Activated CD4-positive, alpha-beta memory T cell treated with anti-CD3 and anti-CD28 coated beads for 36 hours (primary cell): ENCODE data around the gene ACVR1C. TPM values are rescaled to one million over a fixed set of nuclear protein-coding genes. Genes with fewer than 3 reads are reported as not detected.

Experiments used
- CTCF ChIA-PET: fragments of 350-600 bp; sonication (Branson Sonifier 250); formaldehyde crosslinking; loops from one replicate; lab custom pipeline; 2021; ENCODE audit warnings: antibody characterized with exemption, inconsistent platforms; lab: Charles Lee
- POLR2A ChIA-PET: fragments of 350-600 bp; sonication (Branson Sonifier 250); formaldehyde crosslinking; loops from one replicate; lab custom pipeline; 2021; ENCODE audit warnings: antibody characterized with exemption; lab: Charles Lee
- DNase-seq: peaks from one replicate; pipeline ENCODE4 v3.0.0-alpha.2; 2020
- H3K27ac Mint-ChIP-seq: one replicate; pipeline ENCODE4 v1.8.0; 2021; ENCODE audit warnings: mixed read lengths
- H3K27me3 Mint-ChIP-seq: one replicate; pipeline ENCODE4 v1.8.0; 2021; ENCODE audit warnings: mixed read lengths
- H3K36me3 Mint-ChIP-seq: one replicate; pipeline ENCODE4 v1.8.0; 2021; ENCODE audit warnings: mixed read lengths
- H3K4me1 Mint-ChIP-seq: one replicate; pipeline ENCODE4 v1.8.0; 2021; ENCODE audit warnings: low read depth, mixed read lengths
- H3K4me3 Mint-ChIP-seq: one replicate; pipeline ENCODE4 v1.8.0; 2021; ENCODE audit warnings: mild to moderate bottlenecking, mixed read lengths
- H3K9me3 Mint-ChIP-seq: one replicate; pipeline ENCODE4 v1.8.0; 2021; ENCODE audit warnings: mixed read lengths
- intact Hi-C: fragments of 100-400 bp; cut with micrococcal nuclease; formaldehyde crosslinking; loops from one replicate; pipeline ENCODE4 v1.15.1; 2023
- total RNA-seq, 2 experiments: library from RNA; stranded (reverse); gene quantifications; one replicate each; pipeline ENCODE4 v1.2.3, GENCODE V29; 2021

Gene ACVR1C
- total RNA-seq, 2 experiments from 2014 or later, result 1.3 to 2.0 TPM

DNA sequence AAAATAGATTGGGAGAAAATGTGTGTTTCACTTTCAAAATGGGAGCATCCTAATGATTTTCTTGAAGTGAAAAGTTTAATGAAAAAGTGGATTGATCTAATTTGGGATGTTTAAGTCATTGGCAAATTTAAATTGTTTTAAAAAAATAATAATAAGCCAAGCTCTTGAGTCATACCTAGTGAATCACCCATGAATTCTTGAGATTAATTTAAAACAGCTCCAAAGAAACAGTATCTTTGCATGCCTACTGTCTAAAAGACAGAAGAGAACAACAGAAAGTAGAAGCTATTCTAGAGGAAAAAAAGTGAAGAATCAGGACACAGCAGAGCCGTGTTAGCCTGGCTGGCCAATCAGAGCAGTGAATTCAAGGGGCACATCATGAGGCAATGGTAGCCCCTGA is 7.7 kb downstream of the ACVR1C start:
- no peak for DNase-seq
- H3K27me3 Mint-ChIP-seq, result no peaks in the 10 kb centered on the region
- H3K36me3 Mint-ChIP-seq, result no peaks in the 10 kb centered on the region
- POLR2A ChIA-PET, result no interaction called here
- intact Hi-C loops, result loop anchor here (10.0 kb wide), 1 partner anchor 316 kb away; no protein-coding TSS in a partner anchor
- H3K4me1 Mint-ChIP-seq, result peaks cover 14% of the 10 kb centered on the region
- H3K4me3 Mint-ChIP-seq, result no peak overlapping the region
- CTCF ChIA-PET, result interaction anchor here (1.2 to 3.1 kb wide), 2 partner anchors 8 to 22 kb away, joined by 3 to 22 read pairs; partner anchors contain the start of gene ACVR1C
- H3K27ac Mint-ChIP-seq, result no peak overlapping the region
- peaks cover 5% of the 10 kb centered on the region for H3K9me3 Mint-ChIP-seq

DNA sequence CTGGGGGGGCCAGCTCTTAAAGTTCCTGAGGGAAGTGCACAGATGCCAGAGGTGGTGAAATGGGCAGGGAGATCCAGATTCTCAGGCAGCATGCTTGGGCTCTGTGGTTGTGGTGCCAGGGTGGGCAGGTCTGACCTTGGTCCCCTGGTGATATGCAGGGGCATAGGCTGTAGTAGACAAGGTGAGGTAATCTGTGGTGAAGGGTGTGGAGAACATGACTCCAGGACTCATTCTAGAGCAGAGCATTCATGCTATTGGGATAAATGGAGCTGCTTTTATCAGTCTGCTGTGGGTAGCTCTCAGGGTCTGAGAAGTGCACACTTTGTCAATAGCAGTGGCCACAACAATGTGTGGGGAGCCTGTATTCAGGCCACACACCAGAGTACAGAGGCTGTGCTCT is 16.9 kb downstream of the ACVR1C start:
- no peak overlapping the region for H3K27ac Mint-ChIP-seq
- ChIA-PET POLR2A (no interaction called here), CTCF (interaction anchor here (0.7 to 1.1 kb wide), 2 partner anchors 14 to 18 kb away, joined by 3 to 4 read pairs; no protein-coding TSS in a partner anchor)

DNA sequence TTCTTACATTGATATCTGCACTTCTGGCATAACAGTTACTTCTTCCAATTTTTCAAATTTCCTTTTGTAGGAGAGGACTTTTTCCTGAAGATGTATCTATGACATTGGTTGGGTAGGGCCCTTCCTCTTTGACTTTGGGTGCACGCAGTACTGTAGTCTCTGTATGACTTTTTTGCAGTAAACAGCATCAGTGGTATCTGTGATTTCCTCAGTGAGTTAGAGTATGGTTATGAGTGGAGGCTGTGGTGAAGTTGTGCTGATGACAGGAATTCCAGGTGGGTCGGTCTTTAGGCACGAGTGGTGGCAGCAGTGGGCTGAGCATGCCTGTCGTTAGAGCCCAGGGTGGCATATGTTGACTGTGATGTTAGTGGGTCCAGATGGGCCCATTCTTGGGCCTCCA is 17.6 kb downstream of the ACVR1C start:
- intact Hi-C loops, result no loop called here
- H3K27ac Mint-ChIP-seq, result no peak overlapping the region
- no peak overlapping the region for H3K4me3 Mint-ChIP-seq
- peaks cover 5% of the 10 kb centered on the region for H3K36me3 Mint-ChIP-seq
- H3K9me3 Mint-ChIP-seq, result peaks cover 12% of the 10 kb centered on the region
- ChIA-PET CTCF (interaction anchor here (1.1 kb wide), 1 partner anchor 13 kb away, joined by 3 read pairs; no protein-coding TSS in a partner anchor), POLR2A (no interaction called here)
- no peaks in the 10 kb centered on the region for H3K27me3 Mint-ChIP-seq
- H3K4me1 Mint-ChIP-seq, result peaks cover 4% of the 10 kb centered on the region
- DNase-seq, result no peak

More for the DNA sequence above, 16.9 kb downstream of the ACVR1C start:
- Mint-ChIP-seq H3K9me3 (peaks cover 12% of the 10 kb centered on the region), H3K4me1 (peaks cover 4% of the 10 kb centered on the region), H3K36me3 (peaks cover 5% of the 10 kb centered on the region), H3K4me3 (no peak overlapping the region), H3K27me3 (no peaks in the 10 kb centered on the region)
- DNase-seq, result no peak
- intact Hi-C loops, result no loop called here

DNA sequence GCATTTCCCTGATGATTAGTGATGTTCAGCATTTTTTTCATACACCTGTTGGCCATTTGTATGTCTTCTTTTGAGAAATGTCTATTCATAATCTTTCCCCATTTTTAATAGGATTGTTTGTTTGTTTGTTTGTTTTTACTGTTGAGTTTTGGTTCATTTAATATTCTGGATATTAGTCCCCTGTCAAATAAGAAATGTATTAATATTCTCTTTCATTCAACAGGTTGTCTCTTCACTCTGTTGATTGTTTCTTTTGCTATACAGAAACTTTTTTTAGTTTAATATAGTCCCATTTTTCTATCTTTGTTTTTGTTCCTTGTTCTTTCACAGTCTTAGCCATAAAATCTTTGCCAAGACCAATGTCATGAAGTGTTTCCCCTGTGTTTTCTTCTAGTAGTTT is 22.1 kb downstream of the ACVR1C start:
- CTCF ChIA-PET, result no interaction called here

DNA sequence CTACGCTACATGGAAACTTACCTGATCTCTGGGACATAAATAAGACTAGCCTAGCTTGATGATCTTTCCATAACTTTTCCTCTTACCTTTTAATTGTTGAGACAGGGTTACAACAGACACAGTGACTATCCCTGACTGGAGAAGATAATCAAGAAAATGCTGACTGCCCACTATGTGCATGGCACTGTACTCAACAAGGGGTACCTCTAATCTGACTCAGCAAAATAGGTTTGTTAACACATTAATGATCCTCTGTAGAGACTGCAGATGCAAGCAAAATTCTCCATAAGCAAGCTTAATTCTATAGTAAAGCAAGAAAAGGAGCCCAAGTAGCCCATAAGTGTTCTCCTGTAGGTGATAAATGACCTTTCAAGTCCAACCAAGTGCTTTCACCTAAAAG is 25.5 kb downstream of the ACVR1C start:
- H3K36me3 Mint-ChIP-seq, result no peaks in the 10 kb centered on the region
- POLR2A ChIA-PET, result interaction anchor here (0.6 kb wide), 1 partner anchor 24 kb away, joined by 3 read pairs; no protein-coding TSS in a partner anchor

More for the DNA sequence above, 22.1 kb downstream of the ACVR1C start:
- peaks cover 10% of the 10 kb centered on the region for H3K4me1 Mint-ChIP-seq
- POLR2A ChIA-PET, result no interaction called here
- no peak overlapping the region for H3K4me3 Mint-ChIP-seq
- DNase-seq, result no peak
- H3K27me3 Mint-ChIP-seq, result no peaks in the 10 kb centered on the region
- intact Hi-C loops, result no loop called here
- H3K27ac Mint-ChIP-seq, result no peak overlapping the region
- H3K36me3 Mint-ChIP-seq, result peaks cover 2% of the 10 kb centered on the region
- H3K9me3 Mint-ChIP-seq, result peaks cover 12% of the 10 kb centered on the region

DNA sequence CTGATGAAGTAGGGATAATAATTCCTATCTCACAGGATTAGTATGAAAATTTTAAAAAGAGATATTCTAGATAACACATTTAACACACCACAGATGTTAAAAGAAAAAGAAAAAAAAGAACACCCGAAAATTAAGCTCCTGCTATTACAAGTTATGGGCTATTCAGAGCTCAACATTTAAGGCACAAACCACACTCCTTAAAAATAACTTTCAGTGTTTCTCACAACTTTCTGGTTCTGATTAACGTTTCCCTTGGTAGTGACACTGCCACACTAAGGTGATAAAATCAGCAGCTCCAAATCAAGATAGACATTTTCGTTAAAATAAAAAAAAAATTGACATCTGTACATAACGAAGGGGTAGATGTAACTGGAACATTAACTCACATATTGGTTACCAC is 26.9 kb downstream of the ACVR1C start:
- Mint-ChIP-seq H3K27ac (no peak overlapping the region), H3K27me3 (peaks cover 2% of the 10 kb centered on the region), H3K9me3 (no peaks in the 10 kb centered on the region), H3K4me3 (no peak overlapping the region), H3K36me3 (no peaks in the 10 kb centered on the region), H3K4me1 (peaks cover 12% of the 10 kb centered on the region)
- intact Hi-C loops, result no loop called here
- ChIA-PET POLR2A (no interaction called here), CTCF (interaction anchor here (0.6 to 2.6 kb wide), 5 partner anchors 8 to 300 kb away, joined by 3 to 8 read pairs (median 3); no protein-coding TSS in a partner anchor)
- DNase-seq, result no peak

More for the DNA sequence above, 25.5 kb downstream of the ACVR1C start:
- no peaks in the 10 kb centered on the region for H3K9me3 Mint-ChIP-seq
- peaks cover 7% of the 10 kb centered on the region for H3K4me1 Mint-ChIP-seq
- DNase-seq, result no peak
- no peak overlapping the region for H3K4me3 Mint-ChIP-seq
- CTCF ChIA-PET, result interaction anchor here (2.6 kb wide), 1 partner anchor 276 kb away, joined by 8 read pairs; no protein-coding TSS in a partner anchor
- no peak overlapping the region for H3K27ac Mint-ChIP-seq
- intact Hi-C loops, result no loop called here
- no peaks in the 10 kb centered on the region for H3K27me3 Mint-ChIP-seq

DNA sequence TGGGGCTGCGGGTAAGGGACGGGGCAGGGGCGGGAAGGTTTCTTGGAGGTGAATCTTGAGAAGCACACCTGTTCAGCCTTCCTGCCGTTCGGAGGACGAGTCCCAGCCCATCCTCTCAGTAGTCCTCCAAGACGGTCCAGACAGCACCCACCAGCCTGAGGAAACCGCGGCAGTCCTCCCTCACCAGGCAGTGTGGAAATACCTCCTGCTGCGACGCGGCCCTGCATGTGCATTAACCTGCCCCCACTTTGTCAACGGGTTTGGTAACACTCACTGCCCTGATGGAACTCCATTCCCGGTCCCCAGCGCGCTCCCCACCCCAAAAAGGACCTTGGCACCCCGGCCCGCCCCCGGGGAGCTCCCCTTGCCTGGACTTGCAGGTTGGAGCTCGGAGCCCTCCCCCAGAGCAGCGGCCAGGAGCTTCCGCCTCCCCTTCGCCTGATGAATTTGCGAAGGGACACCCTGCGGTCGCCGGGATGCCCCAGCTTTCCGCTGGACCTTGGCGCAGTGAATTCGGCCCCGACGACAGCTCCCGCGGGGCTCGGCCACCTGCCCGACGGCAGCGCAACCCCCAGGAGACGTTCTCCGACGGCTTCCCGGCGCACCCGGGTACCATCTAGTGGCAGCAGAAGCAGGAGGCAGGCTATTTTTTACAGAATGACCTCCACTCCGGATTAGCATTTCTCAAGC is 31.5 kb downstream of the ACVR1C start:
- H3K27me3 Mint-ChIP-seq, result peaks cover 4% of the 10 kb centered on the region
- no peaks in the 10 kb centered on the region for H3K9me3 Mint-ChIP-seq
- peaks cover 11% of the 10 kb centered on the region for H3K4me1 Mint-ChIP-seq
- intact Hi-C loops, result loop anchor here (1.0 to 5.0 kb wide), 4 partner anchors 40 to 295 kb away; no protein-coding TSS in a partner anchor
- no peaks in the 10 kb centered on the region for H3K36me3 Mint-ChIP-seq
- peak; percentile 72 for DNase-seq
- ChIA-PET CTCF (interaction anchor here (0.8 to 5.0 kb wide), 15 partner anchors 10 to 298 kb away, joined by 3 to 62 read pairs (median 4); no protein-coding TSS in a partner anchor), POLR2A (no interaction called here)
- peak overlapping the region; percentile 61 for H3K4me3 Mint-ChIP-seq
- no peak overlapping the region for H3K27ac Mint-ChIP-seq

DNA sequence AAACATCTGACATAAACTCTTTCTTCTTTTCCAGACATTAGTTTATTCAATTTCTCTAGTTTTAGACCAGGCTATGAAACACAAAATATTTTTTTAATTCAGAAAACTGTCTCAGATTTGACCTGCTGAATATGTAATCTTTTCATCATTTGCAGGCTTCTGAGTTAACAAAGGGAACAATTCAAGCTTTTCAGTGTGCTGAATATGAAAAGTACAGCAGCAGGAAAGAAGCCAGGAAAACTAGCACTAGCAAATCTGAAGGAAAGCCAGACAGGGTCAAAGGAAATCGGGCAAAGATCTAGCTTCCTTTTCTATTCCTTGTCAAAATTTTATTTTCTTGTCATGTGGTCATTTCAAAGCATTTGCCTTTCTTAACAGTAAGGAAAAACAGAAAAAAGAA is 35.3 kb downstream of the ACVR1C start:
- ChIA-PET CTCF (interaction anchor here (0.6 to 2.5 kb wide), 7 partner anchors 9 to 1179 kb away, joined by 3 to 10 read pairs (median 4); no protein-coding TSS in a partner anchor), POLR2A (no interaction called here)
- H3K27me3 Mint-ChIP-seq, result peaks cover 4% of the 10 kb centered on the region

DNA sequence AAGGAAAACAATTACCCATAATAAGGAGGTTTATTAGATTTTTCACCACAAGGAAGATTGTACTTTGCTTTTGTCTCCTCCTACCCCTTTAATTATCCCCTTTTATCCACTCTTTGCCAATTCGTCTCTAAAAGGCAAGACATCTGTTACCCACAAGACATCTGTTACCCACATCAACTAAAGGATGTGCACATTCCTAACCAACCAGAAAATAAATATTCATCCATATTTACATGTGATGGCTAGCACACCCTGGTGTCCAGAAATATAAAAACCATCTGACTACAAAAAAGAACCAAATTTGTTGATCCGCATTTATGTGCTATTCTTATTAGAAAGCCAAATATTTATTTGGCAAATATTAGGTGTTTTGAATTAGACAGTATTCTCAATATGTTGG is 35.7 kb downstream of the ACVR1C start:
- H3K4me1 Mint-ChIP-seq, result peaks cover 8% of the 10 kb centered on the region
- H3K4me3 Mint-ChIP-seq, result no peak overlapping the region
- H3K27ac Mint-ChIP-seq, result no peak overlapping the region
- H3K9me3 Mint-ChIP-seq, result no peaks in the 10 kb centered on the region
- H3K27me3 Mint-ChIP-seq, result peaks cover 4% of the 10 kb centered on the region
- intact Hi-C loops, result loop anchor here (1.0 kb wide), 2 partner anchors 266 to 291 kb away; no protein-coding TSS in a partner anchor
- ChIA-PET POLR2A (no interaction called here), CTCF (interaction anchor here (1.2 to 1.3 kb wide), 4 partner anchors 9 to 290 kb away, joined by 3 to 8 read pairs (median 5); no protein-coding TSS in a partner anchor)
- no peak for DNase-seq
- no peaks in the 10 kb centered on the region for H3K36me3 Mint-ChIP-seq

More for the DNA sequence above, 35.3 kb downstream of the ACVR1C start:
- intact Hi-C loops, result loop anchor here (1.0 kb wide), 2 partner anchors 266 to 291 kb away; no protein-coding TSS in a partner anchor
- no peak for DNase-seq
- Mint-ChIP-seq H3K4me3 (no peak overlapping the region), H3K4me1 (peaks cover 8% of the 10 kb centered on the region), H3K27ac (no peak overlapping the region), H3K9me3 (no peaks in the 10 kb centered on the region), H3K36me3 (no peaks in the 10 kb centered on the region)

DNA sequence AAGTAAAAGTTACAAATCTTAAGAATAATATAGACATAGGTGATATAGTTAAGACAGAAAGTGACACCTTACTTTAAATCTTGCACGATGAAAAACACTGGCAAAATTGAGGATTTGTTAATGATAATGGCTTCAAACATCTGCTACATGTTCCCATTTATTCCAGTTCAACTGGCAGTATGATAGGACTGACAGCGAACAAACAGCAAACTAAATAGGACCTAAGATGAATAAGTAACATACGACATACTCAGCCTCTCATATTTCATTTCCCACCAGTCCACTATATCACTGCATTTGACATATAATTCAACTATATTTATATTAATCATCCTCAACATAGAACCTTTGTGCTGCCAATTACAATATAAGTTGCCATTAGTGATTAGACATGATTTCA is 36.3 kb downstream of the ACVR1C start:
- H3K4me3 Mint-ChIP-seq, result no peak overlapping the region
- H3K27me3 Mint-ChIP-seq, result peaks cover 4% of the 10 kb centered on the region
- no peaks in the 10 kb centered on the region for H3K9me3 Mint-ChIP-seq
- H3K36me3 Mint-ChIP-seq, result no peaks in the 10 kb centered on the region
- POLR2A ChIA-PET, result no interaction called here
- CTCF ChIA-PET, result interaction anchor here (0.9 to 1.1 kb wide), 3 partner anchors 82 to 289 kb away, joined by 3 to 8 read pairs (median 3); no protein-coding TSS in a partner anchor
- no peak for DNase-seq
- no peak overlapping the region for H3K27ac Mint-ChIP-seq
- intact Hi-C loops, result no loop called here
- peaks cover 4% of the 10 kb centered on the region for H3K4me1 Mint-ChIP-seq

DNA sequence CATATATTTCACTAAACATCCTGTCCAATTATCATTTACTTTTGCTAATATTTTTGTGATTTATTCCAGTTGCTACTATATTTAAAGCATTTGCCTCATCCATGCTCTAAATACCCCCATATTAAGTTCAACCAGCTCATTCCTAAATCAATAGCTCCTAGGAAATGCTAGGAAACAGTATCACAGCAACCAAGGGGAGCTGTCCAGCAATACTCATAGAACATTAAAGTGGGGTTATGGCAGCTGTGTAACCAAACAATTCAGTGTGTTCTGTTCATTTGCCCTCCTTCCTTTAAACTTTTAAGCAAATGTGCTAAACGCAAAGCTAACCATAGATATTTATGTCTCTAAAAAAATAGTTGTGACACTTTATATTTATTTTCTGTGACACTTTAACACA is 41.1 kb downstream of the ACVR1C start:
- no peaks in the 10 kb centered on the region for H3K36me3 Mint-ChIP-seq
- CTCF ChIA-PET, result interaction anchor here (1.3 kb wide), 1 partner anchor 95 kb away, joined by 3 read pairs; no protein-coding TSS in a partner anchor
- POLR2A ChIA-PET, result no interaction called here
- DNase-seq, result no peak
- intact Hi-C loops, result no loop called here
- no peaks in the 10 kb centered on the region for H3K9me3 Mint-ChIP-seq
- H3K27me3 Mint-ChIP-seq, result no peaks in the 10 kb centered on the region
- H3K27ac Mint-ChIP-seq, result no peak overlapping the region
- H3K4me1 Mint-ChIP-seq, result no peaks in the 10 kb centered on the region
- no peak overlapping the region for H3K4me3 Mint-ChIP-seq

DNA sequence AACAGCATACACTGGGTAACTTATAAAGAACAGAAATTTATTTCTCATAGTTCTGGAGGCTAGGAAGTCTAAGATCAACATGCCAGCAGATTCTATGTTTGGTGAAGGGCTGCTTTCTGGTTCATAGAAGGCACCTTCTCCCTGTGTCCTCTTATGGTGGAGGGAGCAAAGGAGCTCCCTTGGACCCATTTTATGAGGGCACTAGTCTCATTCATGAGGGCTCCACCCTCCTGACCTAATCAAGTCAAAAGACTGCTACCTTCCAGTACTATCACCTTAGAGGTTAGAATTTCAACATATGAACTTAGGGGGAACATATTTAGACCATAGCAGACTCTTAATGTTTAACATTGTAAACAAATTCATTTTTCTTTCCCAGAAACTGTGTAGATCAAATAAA is 54.5 kb downstream of the ACVR1C start:
- Mint-ChIP-seq H3K27ac (no peak overlapping the region), H3K4me1 (no peaks in the 10 kb centered on the region), H3K36me3 (no peaks in the 10 kb centered on the region), H3K9me3 (no peaks in the 10 kb centered on the region), H3K27me3 (no peaks in the 10 kb centered on the region), H3K4me3 (no peak overlapping the region)
- no peak for DNase-seq
- POLR2A ChIA-PET, result no interaction called here
- CTCF ChIA-PET, result no interaction called here
- intact Hi-C loops, result no loop called here
